ENCODE measurements around the gene SLC5A2.
"Not testable (repeated sequence)": the region's sequence is repeated elsewhere in the genome, so short reads cannot be mapped to it uniquely, and the experiment has no call there.

The SLC5A2 gene

DNA sequence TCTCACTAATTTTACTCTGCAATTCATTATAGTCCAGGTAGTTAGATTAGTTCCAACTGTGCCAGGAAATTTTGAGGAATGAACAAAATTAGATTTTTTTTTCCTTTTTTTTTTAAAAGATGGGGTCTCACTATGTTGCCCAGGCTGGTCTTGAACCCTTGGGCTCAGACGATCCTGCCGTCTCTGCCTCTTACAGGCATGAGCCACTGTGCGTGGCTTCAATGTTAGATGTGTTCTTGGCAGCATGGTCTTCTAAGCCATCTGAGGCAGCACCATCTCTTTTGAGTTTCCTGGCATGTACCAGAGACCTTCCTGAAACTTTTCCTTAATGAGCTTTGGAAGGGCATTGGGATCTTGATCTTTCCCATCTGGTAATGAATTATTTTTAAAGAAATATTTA, 42.2 kb downstream of the SLC5A2 start:
- no peak for DNase-seq (ENCODE audit: low read depth in 2 of 3, low spot score in 2 of 3)

DNA sequence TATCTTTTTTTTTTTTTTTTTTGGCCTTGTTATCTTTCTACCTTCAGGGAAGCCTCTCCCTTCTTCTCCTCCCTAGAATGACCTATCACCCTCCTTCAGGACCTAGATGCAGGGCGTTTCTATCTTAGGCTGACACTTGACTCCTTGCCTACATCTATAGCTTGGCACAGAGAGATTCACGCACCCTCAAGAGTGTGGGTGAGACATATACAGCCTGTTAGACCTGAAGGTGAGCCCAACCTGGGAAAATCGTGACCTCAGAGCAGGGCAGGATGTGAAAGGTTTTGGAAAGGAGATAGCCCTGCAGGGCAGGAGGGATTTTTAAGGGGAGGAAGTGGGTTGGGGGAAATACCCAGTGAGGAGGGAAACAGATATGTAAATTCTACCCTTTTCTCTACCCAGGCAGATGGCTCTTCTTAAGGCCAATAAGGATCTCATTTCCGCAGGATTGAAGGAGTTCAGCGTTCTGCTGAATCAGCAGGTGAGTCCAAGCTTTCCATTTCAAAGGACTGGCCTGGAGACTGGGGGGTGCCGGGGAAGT, 44.9 kb downstream of the SLC5A2 start, which contains the start of gene AHSP:
Gene AHSP (plus strand): TSS at position 167 of the 541 bp plus-strand sequence. CDS start 240 bp downstream, at position 407.
- no peak for DNase-seq (ENCODE audit: low read depth in 2 of 3, low spot score in 2 of 3)

DNA sequence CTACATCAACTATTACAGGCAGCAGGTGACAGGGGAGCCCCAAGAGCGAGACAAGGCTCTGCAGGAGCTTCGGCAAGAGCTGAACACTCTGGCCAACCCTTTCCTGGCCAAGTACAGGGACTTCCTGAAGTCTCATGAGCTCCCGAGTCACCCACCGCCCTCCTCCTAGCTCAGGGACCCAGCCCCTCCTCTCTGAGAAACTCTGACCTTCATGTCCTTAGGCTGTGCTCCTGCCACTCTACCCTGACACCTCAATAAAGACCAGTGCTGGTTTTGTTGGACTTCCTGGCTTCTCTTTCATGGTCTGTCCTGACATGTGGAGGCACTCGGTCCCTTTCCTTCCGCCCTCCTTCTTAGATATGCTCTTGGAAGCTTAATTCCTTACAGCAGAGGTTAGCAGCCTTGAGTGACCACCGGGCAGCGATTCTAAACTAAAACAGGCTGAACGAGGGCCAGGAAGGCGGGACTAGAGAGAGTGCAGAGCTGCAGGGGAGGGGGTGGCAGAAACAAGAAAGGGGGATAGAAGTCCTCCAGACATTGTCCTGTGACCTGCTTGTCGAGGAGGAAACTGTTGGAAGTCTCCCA, 45.7 kb downstream of the SLC5A2 start:
- no peak for DNase-seq (ENCODE audit: low read depth in 2 of 3, low spot score in 2 of 3)

DNA sequence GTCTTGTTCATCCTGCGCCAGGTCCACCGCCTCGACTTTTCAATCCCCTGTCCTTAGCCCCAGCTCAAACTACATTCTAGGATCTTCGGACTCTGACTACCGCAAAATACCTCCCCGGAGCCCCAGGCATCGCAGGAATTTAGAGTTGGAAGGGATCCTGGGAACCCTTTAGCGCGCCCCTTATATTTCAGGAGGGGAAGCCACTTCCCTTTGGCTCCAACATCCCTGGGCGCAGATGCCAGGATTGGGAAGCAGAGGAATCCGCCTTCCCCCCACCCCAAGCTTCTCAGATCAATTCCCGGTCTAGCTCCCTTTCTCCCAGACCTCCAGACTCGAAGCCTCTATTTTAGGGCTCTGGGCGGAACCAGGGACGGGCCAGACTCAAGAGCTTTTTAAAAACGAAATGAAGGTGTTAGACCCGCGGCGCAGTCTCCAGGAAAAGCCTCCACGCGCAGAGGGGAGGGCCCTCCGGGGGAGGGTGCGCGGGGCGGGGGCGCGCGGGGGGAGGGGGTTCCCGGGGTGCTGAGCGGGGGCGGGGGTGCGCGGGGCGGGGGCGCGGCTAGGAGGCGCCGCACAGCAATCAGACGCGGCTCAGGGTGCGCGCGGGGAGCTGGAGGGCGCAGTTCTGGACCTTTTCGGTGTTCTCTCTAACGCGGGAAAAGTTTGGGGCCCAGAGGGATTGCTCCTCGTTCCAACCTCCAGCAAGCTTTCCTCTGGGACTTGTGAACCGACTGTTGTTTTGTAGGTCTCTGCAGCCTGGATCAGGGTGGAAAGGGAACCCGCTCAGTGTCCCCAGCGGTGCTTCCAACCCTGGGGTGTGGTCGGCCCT, 46.4 kb downstream of the SLC5A2 start:
- DNase-seq (ENCODE audit: low read depth in 2 of 3, low spot score in 2 of 3) = no peak

DNA sequence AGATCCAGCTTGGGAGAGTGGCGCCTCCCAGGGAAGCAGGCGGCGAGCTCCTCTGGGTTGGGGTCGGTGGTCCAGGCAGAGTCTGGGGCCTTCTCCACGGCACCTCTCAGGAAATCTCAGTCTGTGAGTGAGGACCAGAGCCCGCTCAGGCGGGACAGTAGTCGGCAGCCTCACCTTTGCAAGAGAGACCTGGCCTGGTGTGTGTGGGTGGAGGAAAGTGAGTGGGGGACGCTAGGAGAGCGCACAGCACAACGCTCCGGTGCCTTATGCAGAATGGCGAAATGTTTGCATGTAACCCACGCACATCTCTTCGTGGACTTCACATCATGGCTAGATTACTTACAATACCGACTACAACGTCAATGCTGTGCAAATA, 47.0 kb downstream of the SLC5A2 start:
- no peak for DNase-seq (ENCODE audit: low read depth in 2 of 3, low spot score in 2 of 3)

DNA sequence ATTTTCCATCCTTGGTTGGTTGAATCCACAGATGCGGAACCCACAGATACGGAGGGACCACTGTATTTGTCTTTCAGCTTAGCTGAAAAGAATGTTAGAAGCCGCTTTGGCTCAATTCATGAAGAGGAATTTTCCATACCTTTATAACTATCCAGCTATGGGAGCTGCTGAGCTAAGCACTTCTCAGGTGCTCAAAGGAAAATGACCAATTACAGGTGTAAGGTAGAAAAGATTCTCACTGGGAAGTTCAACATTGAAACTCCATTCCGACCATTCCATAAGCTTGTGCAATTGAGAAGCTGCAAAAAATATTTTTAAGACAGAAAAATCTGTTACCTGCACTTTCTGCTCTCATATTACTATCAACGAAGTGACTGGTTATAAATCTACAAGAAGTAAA, 47.5 kb downstream of the SLC5A2 start:
- no peak for DNase-seq (ENCODE audit: low read depth in 2 of 3, low spot score in 2 of 3)

DNA sequence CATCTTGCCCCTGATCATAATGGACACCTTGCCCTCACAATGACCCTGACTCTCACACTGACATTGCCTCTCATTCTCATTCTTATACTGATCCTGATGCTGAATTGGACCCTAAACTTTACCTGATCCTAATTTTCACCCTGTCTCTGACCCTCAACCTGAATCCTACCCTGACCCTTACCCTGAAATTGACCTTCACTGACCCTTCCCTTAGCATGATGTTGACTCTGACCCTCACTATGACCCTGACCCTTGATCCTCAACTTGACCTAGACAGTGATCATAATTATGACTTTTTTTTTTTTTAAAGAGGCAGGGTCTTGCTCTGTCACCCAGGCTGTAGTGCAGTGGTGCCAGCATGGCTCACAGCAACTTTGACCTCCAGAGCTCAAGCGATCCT, 48.2 kb downstream of the SLC5A2 start:
- no peak for DNase-seq (ENCODE audit: low read depth in 2 of 3, low spot score in 2 of 3)

DNA sequence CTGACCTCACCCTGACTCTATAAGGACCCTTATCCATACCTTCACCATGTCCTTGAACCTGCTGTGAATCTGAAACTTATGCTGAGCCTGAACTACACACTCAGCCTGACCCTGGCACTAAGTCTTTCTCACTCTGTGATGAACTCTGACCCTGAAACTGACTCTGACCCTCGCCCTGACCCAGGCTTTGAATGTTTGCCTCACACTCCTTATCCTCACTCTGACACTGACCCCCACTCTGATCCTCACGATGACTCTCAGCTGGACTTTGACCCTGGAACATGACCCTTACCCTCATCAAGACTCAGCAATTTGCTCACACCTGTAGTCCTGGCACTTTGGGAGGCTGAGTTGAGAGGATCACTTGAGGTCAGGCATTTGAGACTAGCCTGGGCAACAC, 49.2 kb downstream of the SLC5A2 start:
- DNase-seq (ENCODE audit: low read depth in 2 of 3, low spot score in 2 of 3) = no peak

DNA sequence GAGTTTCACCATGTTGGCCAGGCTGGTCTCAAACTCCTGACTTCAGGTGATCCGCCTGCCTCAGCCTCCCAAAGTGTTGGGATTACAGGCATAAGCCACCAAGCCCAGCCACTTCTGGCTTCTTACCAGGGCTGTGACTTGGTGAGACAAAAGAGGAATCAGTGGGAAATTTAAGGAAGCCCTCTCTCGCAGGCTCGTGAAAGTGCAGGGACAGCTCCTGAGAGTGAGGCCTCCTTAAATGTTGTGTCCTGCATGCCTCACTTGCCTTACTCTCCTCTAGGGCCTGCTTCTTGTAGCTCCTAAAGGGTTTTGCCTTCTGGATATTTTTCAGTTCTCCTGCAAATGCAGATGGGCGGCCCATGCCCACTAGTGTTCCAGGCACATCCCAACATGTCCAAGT, 50.0 kb downstream of the SLC5A2 start:
- no peak for DNase-seq (ENCODE audit: low read depth in 2 of 3, low spot score in 2 of 3)

DNA sequence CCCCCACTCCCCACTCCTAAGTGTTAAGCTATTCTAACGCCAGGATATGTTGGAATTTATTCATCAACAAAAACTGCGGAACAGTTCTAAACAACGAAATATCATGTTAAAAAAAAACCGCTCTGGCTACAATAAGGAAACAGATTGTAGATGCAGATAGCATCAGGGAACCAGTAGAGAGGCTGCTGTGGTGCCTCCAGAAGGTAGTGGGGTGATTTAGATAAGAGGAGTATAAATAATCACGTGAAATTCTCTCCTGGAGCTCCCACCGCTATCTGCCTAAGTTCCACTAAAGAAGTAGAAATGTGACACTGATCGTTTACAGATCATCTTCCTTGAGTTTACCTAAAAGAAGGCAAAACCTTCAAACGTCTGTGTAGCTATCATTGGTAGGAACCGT, 52.8 kb downstream of the SLC5A2 start:
- no peak for DNase-seq (ENCODE audit: low read depth in 2 of 3, low spot score in 2 of 3)

DNA sequence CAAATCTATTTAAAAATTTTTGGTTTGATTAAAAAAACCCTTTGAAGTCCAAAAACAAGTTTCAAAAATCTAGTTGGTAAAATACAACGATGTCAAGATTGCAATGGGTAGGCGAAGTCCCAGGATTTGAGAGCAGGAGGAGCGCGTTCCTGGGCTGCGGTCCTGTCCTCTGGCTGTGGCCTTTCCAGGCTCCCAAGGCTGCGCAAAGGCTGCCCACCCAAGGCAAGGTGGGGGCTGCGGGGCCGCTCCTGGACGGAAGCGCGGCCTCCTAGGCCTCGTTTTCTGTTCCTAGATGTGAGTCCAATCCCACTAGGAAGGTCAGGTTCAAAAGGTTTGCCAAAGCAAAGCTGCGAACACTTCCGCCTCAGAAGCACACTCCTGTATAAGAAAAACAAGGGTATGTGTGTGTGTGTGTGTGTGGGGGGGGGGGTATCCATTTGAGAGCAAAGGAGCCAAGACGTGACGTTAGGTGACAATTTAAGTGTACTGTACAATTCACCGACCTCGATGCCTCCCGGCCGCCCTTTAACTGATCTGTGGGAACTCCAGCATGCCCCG, 54.0 kb downstream of the SLC5A2 start:
- DNase-seq (ENCODE audit: low read depth in 2 of 3, low spot score in 2 of 3) = no peak

DNA sequence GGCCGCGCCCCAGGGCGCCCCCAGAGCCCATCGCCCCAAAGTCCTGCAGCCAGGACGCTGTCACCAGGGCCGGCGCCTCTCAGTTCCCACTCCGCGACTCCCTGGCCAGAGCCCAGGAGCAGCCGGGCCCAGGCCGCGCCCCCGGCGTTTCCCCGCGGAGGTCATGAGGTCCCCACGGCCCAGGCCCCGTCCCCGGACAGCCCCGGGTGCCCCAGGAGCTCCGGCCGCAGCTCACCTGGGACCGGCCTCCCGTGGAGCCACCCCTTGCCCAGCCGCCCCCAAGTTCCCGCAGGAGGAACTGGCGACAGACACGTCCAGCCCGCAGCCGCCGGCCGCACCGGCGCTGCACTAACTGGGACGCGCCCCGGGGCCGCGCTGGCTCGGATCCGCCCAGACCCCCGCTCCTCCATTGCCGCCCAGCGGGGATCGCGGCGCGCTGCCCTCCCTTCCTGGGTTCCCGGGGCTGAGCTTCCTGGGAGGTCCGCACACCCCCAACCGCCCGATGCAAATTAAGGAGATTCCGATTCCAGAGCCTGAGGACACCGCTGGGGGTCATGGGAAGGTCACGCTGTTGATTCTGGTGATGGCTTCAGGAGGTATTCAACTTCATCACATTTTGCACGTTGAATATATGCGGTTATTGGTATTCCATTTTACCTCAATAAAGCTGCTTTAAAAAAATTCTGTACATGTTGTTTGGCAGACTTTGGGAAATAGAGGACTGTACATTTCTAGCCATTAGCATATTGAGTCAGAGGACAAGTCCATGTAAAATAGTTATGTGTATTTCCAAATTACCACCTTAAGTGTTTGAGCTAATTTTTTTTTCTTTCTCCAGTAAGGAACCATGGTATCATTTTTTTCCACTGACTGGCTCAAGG, 54.7 kb downstream of the SLC5A2 start:
- no peak for DNase-seq (ENCODE audit: low read depth in 2 of 3, low spot score in 2 of 3)

DNA sequence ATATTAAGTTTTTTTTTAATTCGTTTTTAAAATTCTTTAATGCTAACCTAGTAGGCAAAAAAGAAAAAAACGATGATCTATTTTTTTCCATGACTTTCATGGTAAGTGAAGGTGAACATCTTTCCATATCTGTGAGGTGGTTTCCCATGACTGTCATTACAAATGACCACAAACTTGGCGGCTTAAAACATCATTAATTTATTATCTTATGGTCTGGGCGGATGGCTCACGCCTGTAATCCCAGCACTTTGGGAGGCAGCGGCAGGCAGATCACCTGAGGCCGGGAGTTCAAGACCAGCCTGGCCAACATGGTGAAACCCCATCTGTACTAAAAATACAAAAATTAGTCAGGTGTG, 55.3 kb downstream of the SLC5A2 start:
- DNase-seq (ENCODE audit: low read depth in 2 of 3, low spot score in 2 of 3) = not testable (repeated sequence)

DNA sequence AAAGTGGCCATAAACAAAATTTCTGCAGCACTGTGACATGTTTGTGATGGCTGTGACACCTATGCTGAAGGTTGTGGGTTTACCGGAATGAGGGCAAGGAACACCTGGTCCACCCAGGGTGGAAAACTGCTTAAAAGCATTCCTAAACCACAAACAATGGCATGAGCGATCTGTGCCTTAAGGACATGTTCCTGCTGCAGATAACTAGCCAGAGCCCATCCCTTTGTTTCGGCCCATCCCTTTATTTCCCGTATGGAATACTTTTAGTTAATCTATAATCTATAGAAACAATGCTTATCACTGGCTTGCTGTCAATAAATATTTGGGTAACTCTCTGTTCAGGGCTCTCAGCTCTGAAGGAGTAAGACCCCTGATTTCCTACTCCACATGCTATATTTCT, 56.8 kb downstream of the SLC5A2 start:
- DNase-seq (ENCODE audit: low read depth in 2 of 3, low spot score in 2 of 3) = not testable (repeated sequence)

Measured in activated CD8-positive, alpha-beta memory T cell treated with anti-CD3 and anti-CD28 coated beads for 48 hours (primary cell).